ENCODE data around the gene RSPO1. TPM values are rescaled to one million over a fixed set of nuclear protein-coding genes. Genes with fewer than 3 reads are reported as not detected.

RSPO1 gene
- total RNA-seq, 1 donor from 2014 or later: not detected

GRCh38 chr1:37575692-37576091 is 59.0 kb downstream of the RSPO1 start:
- H3K36me3 Mint-ChIP-seq (ENCODE audit: low read depth, unreplicated experiment): peaks cover 31% of the 10 kb centered on the region
- no peaks in the 10 kb centered on the region for H3K27me3 ChIP-seq (ENCODE audit: insufficient read depth, low read length)
- H3K79me2 ChIP-seq (ENCODE audit: insufficient read depth, low read length): no peaks in the 10 kb centered on the region
- H3K9me3 ChIP-seq (ENCODE audit: insufficient read depth, low read depth, low read length): no peaks in the 10 kb centered on the region
- H3K4me3 ChIP-seq (ENCODE audit: insufficient read depth, low read depth, low read length): no peak overlapping the region
- H3K4me1 Mint-ChIP-seq (ENCODE audit: low read depth, unreplicated experiment): peaks cover 10% of the 10 kb centered on the region
- no peak overlapping the region for H2AFZ ChIP-seq (ENCODE audit: low read depth, low read length)
- H3K27ac Mint-ChIP-seq (ENCODE audit: unreplicated experiment): no peak overlapping the region
- peak; percentile 30 for DNase-seq (ENCODE audit: low read depth)
- FAIRE-seq: no peak
- H3K4me3 Mint-ChIP-seq (ENCODE audit: unreplicated experiment): no peak overlapping the region
- no peaks in the 10 kb centered on the region for H3K9me3 Mint-ChIP-seq (ENCODE audit: unreplicated experiment)
- H3K4me1 ChIP-seq (ENCODE audit: insufficient read depth, low read length): peaks cover 30% of the 10 kb centered on the region
- H3K27ac ChIP-seq (ENCODE audit: low read depth, low read length): peak overlapping the region; percentile 76
- H3K4me2 ChIP-seq (ENCODE audit: low read length): peak overlapping the region; percentile 51
- H3K36me3 ChIP-seq (ENCODE audit: insufficient read depth, low read length): peaks cover 48% of the 10 kb centered on the region
- no peaks in the 10 kb centered on the region for H3K27me3 Mint-ChIP-seq (ENCODE audit: low read depth, unreplicated experiment)
- H3K9ac ChIP-seq (ENCODE audit: low read length): peak overlapping the region; percentile 52
- no peak for TF ChIP-seq EZH2 (IDR thresholded peaks at IDR 0.05; ENCODE audit: insufficient read depth, low read length)
- no peak for TF ChIP-seq CTCF (IDR thresholded peaks at IDR 0.05; ENCODE audit: insufficient read depth, low read depth, low read length)
- peaks cover 15% of the 10 kb centered on the region for H4K20me1 ChIP-seq (ENCODE audit: insufficient read depth, low read length)

- Mint-ChIP-seq H3K4me3 (ENCODE audit: unreplicated experiment) (no peak overlapping the region), H3K4me1 (ENCODE audit: low read depth, unreplicated experiment) (peaks cover 10% of the 10 kb centered on the region), H3K9me3 (ENCODE audit: unreplicated experiment) (no peaks in the 10 kb centered on the region), H3K27ac (ENCODE audit: unreplicated experiment) (no peak overlapping the region), H3K27me3 (ENCODE audit: low read depth, unreplicated experiment) (no peaks in the 10 kb centered on the region), H3K36me3 (ENCODE audit: low read depth, unreplicated experiment) (peaks cover 26% of the 10 kb centered on the region)
- no peaks in the 10 kb centered on the region for H3K79me2 ChIP-seq (ENCODE audit: insufficient read depth, low read length)
- no peaks in the 10 kb centered on the region for H3K27me3 ChIP-seq (ENCODE audit: insufficient read depth, low read length)
- TF ChIP-seq EZH2 (IDR thresholded peaks at IDR 0.05; ENCODE audit: insufficient read depth, low read length) (no peak), CTCF (IDR thresholded peaks at IDR 0.05; ENCODE audit: insufficient read depth, low read depth, low read length) (no peak)
- no peak overlapping the region for H2AFZ ChIP-seq (ENCODE audit: low read depth, low read length)
- H3K9ac ChIP-seq (ENCODE audit: low read length): peak overlapping the region; percentile 52
- H3K36me3 ChIP-seq (ENCODE audit: insufficient read depth, low read length): peaks cover 48% of the 10 kb centered on the region
- DNase-seq (ENCODE audit: low read depth): peak; percentile 79
- FAIRE-seq: peak; percentile 82
- H3K4me2 ChIP-seq (ENCODE audit: low read length): peak overlapping the region; percentile 51
- H3K4me3 ChIP-seq (ENCODE audit: insufficient read depth, low read depth, low read length): no peak overlapping the region
- H4K20me1 ChIP-seq (ENCODE audit: insufficient read depth, low read length): peaks cover 12% of the 10 kb centered on the region
- H3K27ac ChIP-seq (ENCODE audit: low read depth, low read length): peak overlapping the region; percentile 76
- no peaks in the 10 kb centered on the region for H3K9me3 ChIP-seq (ENCODE audit: insufficient read depth, low read depth, low read length)
- peaks cover 30% of the 10 kb centered on the region for H3K4me1 ChIP-seq (ENCODE audit: insufficient read depth, low read length)
These were observed 59.7 kb downstream of the RSPO1 start for GRCh38 chr1:37574834-37575480.

All from astrocyte (in vitro differentiated cells and primary cell).